Epidermal melanocyte (primary cell): ENCODE results near the gene MSRB2.
A peak's percentile ranks its signal among the peaks of the same experiment; 100 is the strongest.
"Not testable (repeated sequence)": the region's sequence is repeated elsewhere in the genome, so short reads cannot be mapped to it uniquely, and the experiment has no call there.

Experiments used
- DNase-seq: peaks from one replicate; pipeline ENCODE4 v3.0.0; 2011; ENCODE audit warnings: low spot score; ENCODE audit not compliant: insufficient read length

MSRB2 gene

DNA sequence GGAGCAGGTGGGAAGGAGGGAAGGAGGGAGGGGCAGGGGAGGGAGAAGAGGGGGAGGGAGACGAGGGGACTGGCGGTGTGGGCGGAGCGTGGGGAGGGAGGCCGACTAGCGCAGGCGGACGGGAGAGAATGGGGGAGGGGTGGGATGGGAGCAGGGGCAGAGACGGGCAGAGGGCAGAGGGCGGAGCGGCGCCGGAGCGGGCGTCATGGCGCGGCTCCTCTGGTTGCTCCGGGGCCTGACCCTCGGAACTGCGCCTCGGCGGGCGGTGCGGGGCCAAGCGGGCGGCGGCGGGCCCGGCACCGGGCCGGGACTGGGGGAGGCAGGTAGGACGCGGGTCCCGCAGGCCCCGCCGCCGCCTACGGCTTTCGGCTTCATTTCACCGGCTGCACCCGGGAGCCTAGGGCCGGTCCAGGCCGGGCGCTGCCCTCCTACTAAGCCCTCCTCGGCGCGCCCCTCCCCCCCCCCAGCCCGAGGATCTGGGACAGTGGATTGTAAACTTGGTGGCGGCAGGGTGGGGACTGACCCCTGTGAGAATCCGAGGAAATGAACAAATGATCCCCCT lies at the start of gene MSRB2:
MSRB2 (plus strand) TSS at position 176 of the 562 bp plus-strand sequence; CDS start at position 206, 30 bp downstream.
- DNase-seq: peak; percentile 89

GRCh38 chr10:23046027-23046426 lies 49.4 kb upstream of the MSRB2 start:
- no peak for DNase-seq

DNA sequence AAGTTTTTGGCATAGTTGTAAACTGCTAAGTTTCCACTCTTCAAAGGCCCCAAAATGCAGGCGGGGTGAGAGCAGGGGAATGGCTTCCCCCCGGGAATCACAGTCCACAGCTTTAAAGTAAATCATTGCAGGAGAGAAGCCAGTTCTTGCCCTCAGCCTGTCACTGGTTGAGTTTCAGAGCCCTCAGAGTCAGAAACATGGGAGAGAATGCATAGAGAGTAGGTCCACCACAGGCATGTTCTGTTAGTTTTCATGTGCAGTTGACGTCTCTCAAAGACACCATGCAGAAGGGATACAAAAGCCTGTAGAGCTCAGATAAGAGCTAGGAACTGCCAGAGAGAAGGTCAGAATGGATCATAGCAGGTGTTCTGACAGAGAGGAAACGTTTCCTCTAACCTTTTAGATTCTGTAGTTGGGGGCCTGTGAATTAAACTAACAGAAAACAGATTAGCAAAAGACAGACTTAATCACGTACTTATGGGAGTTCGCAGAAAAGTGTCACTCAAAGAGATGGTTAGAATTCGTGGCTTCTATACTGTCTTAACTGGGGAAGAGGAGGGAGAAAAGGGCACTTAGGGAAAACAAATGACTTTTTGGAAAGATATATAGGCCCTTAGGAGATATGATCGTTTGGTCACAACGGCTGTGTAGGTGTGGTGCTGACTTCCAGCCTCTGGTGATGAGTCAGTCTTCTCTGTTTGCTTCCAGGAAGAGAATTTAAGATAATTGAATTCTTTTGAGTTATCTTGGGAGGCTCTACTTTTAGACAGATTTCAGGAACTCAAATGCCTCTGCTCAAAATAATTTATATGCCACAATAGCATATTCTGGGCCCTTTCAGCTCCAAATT lies 48.0 kb upstream of the MSRB2 start:
- no peak for DNase-seq

DNA sequence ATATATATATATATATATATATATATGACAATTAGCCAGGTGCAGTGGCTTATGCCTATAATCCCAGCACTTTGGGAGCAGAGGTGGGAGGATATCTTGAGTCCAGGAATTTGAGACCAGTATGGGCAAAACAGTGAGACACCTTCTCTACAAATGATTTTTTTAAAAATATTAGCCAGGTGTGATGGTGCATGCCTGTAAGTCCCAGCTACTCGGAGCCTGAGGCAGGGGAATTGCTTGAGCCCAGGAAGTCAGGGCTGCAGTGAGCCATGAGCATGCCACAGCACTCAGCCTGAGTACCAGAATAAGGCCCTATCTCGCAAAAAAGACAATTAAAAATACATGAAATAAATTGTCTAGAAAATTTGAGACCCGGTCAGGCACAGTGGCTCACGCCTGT lies 47.2 kb upstream of the MSRB2 start:
- no peak for DNase-seq

GRCh38 chr10:23051278-23051677 lies 44.1 kb upstream of the MSRB2 start:
- DNase-seq: no peak

DNA sequence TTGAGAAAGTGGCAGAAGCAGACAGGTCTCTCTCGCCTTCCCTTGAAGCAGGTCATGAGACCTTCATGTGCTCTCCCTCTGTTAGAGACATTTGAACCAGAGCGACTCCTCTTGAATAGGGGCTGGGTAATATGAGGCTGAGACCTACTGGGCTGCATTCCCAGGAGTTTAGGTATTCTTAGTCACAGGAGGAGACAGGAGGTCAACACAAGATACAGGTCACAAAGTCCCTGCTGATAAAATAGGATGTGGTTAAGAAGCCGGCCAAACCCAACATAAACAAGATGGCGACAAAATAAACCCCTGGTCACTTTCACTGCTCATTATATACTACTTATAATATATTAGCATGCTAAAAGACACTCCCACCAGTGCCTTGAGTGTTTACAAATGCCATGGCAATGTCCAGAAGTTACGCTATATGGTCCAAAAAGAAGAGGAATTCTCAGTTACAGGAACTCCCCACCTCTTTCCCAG lies 43.5 kb upstream of the MSRB2 start:
- no peak for DNase-seq

GRCh38 chr10:23053036-23053435 lies 42.3 kb upstream of the MSRB2 start:
- DNase-seq: peak; percentile 27

DNA sequence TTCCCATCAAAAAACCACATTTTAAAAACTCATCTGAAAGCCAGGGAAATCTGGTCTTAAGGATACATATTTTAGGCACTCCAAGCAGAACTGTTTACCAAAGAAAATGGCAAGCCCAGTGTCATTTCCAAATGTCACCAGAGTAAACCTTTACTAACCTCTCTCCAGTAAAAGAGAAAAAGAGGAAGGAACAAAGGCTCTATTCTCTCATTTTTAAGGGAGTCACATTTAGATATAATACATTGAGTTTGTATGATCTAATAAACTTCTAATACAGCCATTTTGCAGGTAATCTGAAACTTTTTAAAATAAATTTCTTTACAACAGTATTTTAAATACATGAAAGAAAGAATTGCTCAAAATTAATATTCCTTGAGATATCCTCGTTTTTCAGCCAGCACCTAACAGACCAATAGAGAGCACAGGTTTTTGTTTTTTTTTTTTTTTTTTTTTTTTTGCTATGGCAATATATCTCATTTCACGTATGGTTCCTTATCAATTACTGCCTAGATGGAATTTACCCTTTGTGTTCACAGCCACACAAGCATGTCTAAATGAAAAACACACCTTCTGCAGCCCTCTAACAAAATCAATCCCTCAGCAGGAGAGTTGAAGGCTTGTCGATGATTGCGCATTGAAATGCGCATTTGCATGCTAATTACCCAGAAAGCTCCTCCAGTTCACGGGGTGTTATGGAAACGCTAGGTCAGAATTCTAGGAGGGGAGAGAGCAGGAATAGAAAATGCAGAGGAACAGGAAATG lies 39.8 kb upstream of the MSRB2 start:
- no peak for DNase-seq

DNA sequence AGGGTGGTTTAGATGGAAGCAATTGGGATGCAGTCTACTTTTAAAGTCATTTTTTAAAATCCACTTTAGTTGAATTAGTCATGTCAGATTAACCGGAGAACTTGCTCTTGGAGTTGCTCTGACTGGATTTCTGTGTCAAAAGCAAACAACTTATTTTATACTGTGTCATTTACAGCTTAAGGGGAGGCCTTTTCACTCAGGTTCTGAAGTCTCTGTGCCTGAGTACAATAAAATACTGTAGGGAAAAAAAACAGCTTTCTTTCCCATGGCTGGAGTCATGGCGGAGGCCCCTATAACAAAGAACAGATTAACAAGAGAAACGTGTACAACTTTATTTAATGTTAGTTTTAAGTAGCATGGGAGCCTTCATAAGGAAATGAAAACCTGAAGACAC lies 39.2 kb upstream of the MSRB2 start:
- DNase-seq: no peak

- DNase-seq: no peak
Observed at GRCh38 chr10:23058366-23058765, 37.0 kb upstream of the MSRB2 start.

DNA sequence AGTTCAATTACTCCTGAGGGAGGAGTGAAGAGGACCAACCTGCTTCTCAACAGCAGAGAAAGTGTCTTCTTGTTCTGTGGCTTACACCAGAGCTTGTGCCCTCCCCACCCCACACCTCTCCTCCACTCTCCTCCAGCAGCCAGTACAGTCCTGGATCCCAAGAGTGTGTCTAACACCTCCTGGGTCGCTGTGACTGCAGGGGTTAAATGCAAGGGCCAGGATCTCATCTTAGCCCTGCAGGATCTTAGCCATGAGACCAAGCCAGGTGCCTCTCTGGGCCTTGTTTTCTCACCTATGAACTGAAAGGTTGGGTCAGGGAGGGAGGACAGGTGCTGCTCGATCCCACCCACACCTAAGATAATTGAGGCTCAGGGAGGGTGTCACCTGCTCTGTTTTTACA lies 34.5 kb upstream of the MSRB2 start:
- DNase-seq: no peak

GRCh38 chr10:23063045-23063972 lies 32.1 kb upstream of the MSRB2 start:
- no peak for DNase-seq

DNA sequence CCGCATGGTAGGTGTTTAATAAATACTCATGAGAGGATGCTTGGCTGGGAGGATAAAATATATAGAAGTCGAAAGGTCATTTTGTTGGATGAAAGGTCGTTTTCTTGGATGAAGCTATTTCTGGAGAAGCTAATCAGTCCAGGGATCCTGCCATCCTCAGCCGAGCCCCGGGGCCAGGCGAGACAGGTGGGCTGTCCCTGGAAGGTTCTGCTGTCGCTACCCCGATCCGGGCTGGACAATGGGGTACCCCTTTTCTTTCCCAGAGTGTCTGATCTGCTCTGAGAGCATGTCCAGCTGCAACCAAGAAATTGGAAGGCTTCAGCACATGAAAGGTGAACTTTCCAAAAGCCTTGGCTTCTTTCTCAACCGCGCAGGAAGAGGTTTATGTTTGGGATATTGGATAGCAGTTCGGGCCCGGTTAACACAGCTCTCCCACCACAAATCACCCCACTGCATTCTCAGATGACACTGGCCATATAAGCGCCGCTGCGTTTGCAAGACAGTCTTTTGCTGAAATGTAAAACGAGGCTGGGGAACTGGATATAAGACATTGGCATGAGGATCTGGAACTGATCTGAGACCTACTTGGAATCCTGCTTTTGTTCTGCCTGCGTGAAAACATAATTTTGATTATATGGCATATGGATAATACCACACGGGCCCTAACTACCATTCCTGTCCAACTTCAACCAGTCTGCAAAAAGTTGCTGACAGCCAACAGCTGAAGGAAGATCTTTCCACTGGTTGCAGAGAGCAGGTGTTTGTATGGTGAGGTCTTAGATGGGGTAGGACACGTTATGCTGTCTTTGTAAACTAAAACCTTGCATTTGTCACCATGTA lies 31.2 kb upstream of the MSRB2 start:
- DNase-seq: no peak

DNA sequence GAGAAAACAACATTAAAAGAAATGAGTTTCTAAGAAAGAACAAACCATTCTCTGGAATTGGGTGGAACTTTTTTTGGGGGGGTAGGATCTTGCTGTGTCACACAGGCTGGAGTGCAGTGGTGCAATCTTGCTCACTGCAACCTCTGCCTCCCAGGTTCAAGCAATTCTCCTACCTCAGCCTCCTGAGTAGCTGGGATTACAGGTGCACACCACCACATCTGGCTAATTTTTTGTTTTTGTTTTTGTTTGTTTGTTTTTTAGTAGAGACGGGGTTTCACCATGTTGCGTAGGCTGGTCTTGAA lies 30.6 kb upstream of the MSRB2 start:
- DNase-seq: not testable (repeated sequence)

GRCh38 chr10:23065181-23065948 lies 30.0 kb upstream of the MSRB2 start:
- DNase-seq: peak; percentile 69

- no peak for DNase-seq
Observed at GRCh38 chr10:23067337-23067736, 28.0 kb upstream of the MSRB2 start.

DNA sequence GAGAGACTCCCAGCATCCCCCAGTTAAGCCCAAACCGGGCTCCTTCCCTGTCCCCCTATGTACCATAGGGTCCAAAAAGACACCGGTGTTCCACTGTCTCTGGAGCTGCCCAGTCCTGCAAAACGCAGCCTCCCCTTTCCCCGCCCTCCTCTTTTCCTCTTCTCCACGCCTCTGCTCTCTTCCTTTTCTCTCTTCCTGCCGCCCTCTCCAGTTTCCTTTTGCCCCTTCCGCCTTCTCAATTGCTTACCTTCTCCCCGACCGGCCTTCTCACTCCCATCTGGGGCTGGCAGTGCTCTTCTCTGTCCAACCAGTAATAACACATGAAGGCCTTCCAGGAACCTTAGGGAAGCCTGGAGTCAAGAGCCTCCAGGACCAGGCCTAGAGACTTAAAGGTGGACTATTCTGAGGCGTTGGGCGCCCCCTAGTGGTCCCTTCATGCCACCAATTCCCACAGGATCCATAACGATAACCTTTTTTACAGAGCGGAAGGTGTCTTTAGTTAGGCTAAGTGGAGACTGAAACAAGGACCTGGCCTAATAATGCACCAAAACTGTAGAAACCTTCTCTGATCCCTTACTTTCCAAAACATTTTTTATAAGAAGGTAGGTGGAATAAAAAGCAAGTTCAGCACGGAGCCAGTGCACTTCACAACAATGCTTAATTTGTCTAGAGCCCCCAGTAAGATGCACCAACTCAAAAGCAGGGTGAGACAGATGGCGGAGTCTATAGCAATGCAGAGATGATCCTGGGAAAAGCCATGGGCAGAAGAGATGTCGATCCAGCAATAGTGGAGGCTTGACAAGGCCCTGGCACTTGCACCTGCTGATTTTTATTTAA lies 27.2 kb upstream of the MSRB2 start:
- peak; percentile 55 for DNase-seq

- DNase-seq: no peak
Observed at GRCh38 chr10:23069019-23069815, 26.2 kb upstream of the MSRB2 start.
